GM18526 (cell line): Measurements from ENCODE around the gene CEP295NL.

Experiments used
- POLR2A ChIP-seq: IDR thresholded peaks from 3 replicates; pipeline ENCODE4 v1.6.1; 2011; ENCODE audit not compliant: insufficient read length; ENCODE audit errors: extremely low read depth

Gene CEP295NL

DNA sequence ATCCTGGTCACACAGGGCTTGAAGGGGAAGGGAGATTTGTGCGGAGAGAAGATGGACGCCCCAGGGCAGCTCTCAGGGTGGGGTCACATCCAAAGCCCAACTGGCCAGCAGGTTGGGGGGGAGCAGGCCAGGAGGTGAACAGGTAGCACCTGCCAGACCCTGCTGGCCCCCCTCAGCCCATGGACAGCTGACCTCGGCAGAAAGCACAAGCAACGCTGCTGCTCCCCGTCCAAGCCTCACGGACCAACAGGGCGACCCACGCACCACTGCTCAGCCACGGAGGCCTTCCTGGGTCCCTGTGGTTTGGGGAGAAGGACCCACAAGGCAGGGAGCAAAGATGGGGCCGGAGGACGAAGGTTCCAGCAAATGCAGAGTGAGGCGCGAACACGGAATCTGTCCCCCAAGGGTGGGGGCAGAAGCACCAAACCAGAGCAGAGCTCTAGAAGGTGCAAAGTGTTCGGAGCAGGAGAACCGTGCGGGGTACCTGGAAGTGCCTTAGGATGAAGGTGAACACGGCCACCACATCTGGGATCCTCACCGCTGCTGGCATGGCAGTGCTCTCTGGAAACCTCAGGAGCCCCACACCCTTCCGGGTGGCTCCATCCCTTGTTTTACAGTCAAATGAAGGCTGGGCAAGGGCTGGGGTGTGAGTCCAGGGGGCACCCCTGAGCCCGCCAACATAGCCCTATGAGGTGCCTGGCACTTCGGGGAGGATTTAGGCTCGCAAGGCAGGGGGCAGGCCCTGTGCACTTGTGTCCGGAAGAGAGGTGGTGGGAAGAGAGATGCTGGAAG is 17.9 kb downstream of the CEP295NL start:
- TF ChIP-seq POLR2A = no peak

DNA sequence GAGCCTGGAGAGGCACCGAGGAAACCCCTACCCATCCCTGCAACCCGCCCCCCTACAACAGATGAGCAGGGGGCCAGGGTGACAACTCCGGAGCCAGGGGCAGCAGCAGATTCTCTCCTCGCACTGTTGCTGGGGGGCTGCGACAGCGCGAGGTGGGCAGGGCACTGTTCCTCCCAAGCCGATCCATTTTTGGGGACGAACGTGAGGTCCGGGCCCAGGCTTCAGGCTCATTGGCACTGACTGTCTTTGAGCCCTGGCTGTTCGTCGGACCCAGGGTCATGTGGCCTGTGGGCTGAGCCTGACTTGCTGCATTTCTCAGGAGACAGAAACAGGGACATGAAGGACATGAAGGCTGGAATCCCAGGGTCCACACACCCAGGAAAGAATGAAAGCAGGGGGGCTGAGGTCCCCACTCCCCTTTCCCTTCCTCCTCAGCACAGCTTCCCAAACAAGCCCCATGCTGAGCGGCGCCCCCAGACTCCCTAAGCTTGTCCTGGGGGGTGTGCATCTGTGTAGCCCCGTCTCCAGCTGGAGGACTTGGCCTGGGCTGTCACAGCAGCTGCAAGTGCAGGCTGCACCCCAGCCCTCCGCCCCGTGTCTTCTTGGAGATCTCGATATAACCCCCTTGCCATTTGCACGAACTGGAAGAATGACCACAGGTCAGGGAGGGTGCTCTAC is 18.7 kb downstream of the CEP295NL start:
- no peak for TF ChIP-seq POLR2A

DNA sequence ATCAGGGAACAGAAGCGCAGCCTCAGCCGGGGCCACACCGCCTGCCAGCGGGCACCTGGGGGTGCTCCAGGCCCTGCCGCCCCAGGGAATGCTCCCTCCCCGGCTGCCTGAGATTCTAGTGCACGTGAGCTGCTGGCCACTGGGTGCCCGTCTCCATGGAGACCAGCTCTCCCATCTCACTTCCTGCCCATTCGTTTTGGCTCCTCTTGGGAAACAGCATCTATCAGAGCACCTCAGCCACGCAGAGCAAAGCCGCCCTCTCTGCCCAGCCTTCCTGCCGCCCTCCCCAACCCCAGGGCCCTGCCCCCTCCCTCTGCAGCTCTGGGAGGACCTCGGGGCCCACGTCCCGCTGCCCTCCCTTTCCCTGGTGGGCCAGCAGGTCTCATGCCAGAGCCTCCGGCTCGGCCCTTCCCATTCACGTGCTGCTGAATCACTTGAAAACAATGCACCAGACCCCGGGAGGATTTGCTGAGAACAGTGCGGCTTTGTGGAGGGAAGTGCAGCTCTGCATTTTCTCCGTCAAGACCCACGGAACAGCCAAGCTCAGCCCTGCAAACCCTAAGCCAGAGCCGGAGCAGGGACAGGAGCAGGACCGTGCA is 19.4 kb downstream of the CEP295NL start:
- TF ChIP-seq POLR2A = no peak

GRCh38 chr17:78883089-78883532 is 19.9 kb downstream of the CEP295NL start:
- TF ChIP-seq POLR2A = no peak

DNA sequence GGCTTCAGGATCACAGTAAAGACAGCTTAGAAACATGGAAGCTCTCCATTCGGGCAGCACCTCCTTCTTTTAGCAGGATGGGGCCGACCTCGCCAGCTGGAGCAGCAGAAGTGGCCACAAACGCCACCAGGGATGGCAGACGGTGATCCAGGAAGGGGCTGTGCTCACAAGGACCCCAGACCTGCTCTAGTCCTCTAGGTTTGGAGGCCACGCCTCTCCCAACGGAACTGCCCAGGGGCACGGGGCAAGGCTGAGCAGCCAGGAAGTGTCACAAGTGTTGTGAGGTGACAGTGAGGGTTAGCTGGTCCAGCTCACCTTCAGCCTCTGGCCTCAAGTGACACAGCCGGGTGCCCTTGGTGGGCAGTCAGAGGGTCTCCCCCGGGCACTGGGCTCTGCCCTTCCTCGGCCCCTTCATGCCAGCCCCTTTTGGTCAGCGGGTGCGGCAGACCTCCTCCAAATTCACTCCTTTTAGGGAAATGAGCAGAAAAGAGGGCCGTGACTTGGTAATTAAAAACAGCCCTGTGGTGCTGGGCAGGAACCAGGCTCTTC is 20.4 kb downstream of the CEP295NL start:
- no peak for TF ChIP-seq POLR2A

GRCh38 chr17:78879635-78880186 is 23.3 kb downstream of the CEP295NL start:
- TF ChIP-seq POLR2A = no peak

DNA sequence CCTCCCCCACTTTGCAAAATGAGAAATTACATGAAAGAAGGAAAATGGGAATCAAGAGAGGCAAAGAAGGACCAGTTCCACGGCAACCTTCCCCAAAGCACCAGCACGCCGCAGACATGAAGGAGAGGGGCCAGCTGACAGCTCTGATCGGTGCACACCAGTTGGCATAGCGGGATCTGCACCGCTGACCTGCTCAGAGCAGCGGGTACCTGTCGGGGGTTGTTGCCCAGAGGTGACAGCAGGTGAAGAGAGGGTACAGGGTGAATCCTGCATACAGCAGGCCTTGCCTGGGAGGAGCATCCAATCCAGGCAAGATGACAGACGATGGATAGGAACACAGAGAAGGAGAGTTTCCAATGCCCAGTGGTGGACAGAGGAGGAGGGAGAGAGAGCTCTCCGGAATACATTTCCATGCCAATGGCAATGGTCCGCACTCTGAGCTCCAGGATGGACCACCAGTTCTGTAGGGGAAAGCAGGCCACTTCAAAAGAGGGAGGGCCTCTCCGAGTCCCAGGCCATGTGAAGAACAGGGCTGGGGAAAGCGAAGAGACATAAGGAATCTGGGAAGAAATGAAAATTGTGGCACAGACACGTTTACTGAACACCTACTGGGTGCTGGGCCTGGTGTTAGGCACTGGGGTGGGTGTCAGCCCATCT is 24.0 kb downstream of the CEP295NL start:
- TF ChIP-seq POLR2A = no peak

DNA sequence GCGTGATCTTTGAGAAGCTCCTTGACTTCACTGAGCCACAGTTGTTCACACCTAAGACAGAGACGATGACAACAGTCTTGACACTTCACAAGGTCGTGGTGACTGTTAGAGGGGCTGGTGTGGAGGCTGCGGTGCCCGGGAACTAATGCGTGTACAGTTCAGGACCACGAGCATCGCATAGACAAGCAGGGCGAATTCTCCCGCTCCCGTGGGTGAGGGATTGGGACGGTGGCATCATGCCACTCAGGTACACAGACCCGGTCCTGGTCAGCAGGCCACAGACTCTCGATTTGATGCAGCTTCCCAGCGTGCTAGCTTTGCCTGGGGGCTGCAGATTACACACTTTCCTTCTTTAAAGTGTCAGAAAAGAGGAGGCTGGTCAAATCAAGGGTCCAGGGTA is 24.7 kb downstream of the CEP295NL start:
- no peak for TF ChIP-seq POLR2A

GRCh38 chr17:78876094-78876597 is 26.9 kb downstream of the CEP295NL start:
- TF ChIP-seq POLR2A = no peak

- TF ChIP-seq POLR2A = no peak
These were observed 27.5 kb downstream of the CEP295NL start for GRCh38 chr17:78875363-78876093.

- TF ChIP-seq POLR2A = no peak
These were observed 29.3 kb downstream of the CEP295NL start for GRCh38 chr17:78873519-78874340.

- no peak for TF ChIP-seq POLR2A
These were observed 30.5 kb downstream of the CEP295NL start for GRCh38 chr17:78872486-78872885.

- TF ChIP-seq POLR2A = no peak
These were observed 32.4 kb downstream of the CEP295NL start for GRCh38 chr17:78870621-78871020.

GRCh38 chr17:78868391-78868790 is 34.6 kb downstream of the CEP295NL start:
- TF ChIP-seq POLR2A = no peak
